ENCODE measurements around the gene PITX3.

DNA sequence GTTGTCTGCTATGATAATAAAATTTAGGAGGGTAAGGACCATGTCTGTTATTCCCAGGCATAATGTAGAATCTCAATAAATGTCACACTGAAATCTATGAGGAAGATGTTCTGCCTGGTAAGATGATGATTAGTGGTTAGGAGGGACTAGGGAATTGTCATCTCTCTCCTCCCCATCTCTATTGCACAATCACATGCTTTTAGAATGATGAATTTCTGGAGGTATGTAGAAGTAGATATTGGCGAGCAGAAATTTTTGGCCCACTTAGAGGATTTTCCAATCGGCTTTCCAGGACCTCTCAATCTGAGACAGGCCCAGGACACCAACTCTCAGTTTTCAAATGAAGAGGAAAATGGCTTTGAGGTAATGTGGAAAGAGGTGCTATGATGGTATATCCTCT, 2.0 kb upstream of the PITX3 start:
- no peak for TF ChIP-seq JUND (IDR thresholded peaks at IDR 0.05)
- TF ChIP-seq TAF1 (conservative IDR thresholded peaks at IDR 0.05): no peak
- TF ChIP-seq, protein P1, sequence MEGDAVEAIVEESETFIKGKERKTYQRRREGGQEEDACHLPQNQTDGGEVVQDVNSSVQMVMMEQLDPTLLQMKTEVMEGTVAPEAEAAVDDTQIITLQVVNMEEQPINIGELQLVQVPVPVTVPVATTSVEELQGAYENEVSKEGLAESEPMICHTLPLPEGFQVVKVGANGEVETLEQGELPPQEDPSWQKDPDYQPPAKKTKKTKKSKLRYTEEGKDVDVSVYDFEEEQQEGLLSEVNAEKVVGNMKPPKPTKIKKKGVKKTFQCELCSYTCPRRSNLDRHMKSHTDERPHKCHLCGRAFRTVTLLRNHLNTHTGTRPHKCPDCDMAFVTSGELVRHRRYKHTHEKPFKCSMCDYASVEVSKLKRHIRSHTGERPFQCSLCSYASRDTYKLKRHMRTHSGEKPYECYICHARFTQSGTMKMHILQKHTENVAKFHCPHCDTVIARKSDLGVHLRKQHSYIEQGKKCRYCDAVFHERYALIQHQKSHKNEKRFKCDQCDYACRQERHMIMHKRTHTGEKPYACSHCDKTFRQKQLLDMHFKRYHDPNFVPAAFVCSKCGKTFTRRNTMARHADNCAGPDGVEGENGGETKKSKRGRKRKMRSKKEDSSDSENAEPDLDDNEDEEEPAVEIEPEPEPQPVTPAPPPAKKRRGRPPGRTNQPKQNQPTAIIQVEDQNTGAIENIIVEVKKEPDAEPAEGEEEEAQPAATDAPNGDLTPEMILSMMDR (IDR thresholded peaks at IDR 0.05; ENCODE audit: low read depth, low read length, missing input control): no peak
- no peak for TF ChIP-seq RAD21 (IDR thresholded peaks at IDR 0.05)
- no peak for TF ChIP-seq FOXA1 (IDR thresholded peaks at IDR 0.05)
- no peak for TF ChIP-seq YY1 (IDR thresholded peaks at IDR 0.05)

Data from liver (tissue), 3 donors.